Measurements from ENCODE around the gene MRFAP1L1.

- TF ChIP-seq EZH2 (IDR thresholded peaks at IDR 0.05; ENCODE audit: insufficient read depth, poor library complexity, severe bottlenecking) (no peak), EZH2phosphoT487 (IDR thresholded peaks at IDR 0.05; ENCODE audit: insufficient read depth, low read depth) (no peak)
Measured at GRCh38 chr4:6746721-6747293, 37.1 kb upstream of the MRFAP1L1 start.
